Measurements from ENCODE around the gene RNF215. TPM values are rescaled to one million over a fixed set of nuclear protein-coding genes. Genes with fewer than 3 reads are reported as not detected.

RNF215 gene
- total and polyA plus RNA-seq, 2 donors (not counting 3 experiments of a cell fraction or from before 2014, with no cell fraction given), result 16.7 to 26.9 TPM

DNA sequence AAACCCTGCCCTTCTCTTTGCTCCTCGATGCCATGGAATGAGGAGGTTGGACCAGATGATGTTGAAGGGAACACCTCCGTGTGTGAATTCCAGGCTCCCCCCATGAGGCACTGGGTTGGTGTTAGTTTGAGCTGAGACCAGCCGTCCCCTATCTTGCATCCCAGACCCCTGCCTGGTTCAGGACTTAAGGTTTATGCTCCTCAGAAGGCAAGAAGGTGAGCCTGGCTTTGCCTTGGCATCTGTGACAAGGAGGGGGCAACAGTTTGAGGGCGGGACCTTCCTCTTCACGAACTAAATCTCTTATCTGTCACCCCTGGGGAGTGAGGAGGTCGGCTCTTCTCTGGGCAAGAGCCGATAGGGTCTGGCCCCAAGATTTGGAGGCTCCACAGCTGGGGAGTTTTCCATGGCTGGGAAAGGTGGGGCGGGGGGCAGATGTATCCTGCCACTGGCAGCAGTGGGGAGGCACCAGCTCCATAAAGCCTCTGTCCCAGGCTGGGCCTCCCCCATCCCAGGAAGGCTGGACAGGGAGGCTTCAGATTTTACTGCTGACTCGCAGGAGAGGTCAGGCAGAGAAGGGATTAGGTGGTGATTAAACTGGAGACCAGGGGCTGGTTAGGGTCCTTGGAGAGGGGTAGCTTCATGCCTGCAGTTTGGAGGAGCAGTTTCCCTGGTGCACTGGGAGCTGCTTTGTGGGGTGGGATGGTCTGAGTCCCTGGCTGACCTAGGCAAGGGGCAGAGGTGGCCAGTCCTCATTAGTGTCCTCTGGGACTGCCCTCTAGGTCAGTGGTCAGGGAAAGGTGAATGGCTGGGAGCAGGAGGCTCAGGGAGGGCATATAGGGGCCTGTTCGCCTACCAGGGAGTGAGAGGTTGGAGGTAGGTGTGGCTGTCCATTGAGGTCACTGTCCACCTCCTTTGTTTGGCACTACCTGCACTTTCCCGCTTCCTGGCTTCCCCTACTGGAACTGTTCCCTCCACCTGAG lies 10.7 kb upstream of the RNF215 start:
- H3K79me2 ChIP-seq (ENCODE audit: control insufficient read depth, insufficient read depth, low read length), result peaks cover 39% of the 10 kb centered on the region
- H3K9me3 ChIP-seq (replicated peaks; ENCODE audit: control insufficient read depth, insufficient read depth, low read length), result no peaks in the 10 kb centered on the region
- FAIRE-seq (peak; percentile 62), DNase-seq (ENCODE audit: low read depth, low spot score) (peak; percentile 20)
- CTCF ChIA-PET, result interaction anchor here (0.7 to 5.2 kb wide), 10 partner anchors 9 to 110 kb away, joined by 3 to 52 read pairs (median 14); partner anchors contain the start of genes MTFP1 and RNF215
- no peak for TF ChIP-seq FOS (IDR thresholded peaks at IDR 0.05; ENCODE audit: borderline replicate concordance, insufficient read depth, low read length)
- TF ChIP-seq, protein P1, sequence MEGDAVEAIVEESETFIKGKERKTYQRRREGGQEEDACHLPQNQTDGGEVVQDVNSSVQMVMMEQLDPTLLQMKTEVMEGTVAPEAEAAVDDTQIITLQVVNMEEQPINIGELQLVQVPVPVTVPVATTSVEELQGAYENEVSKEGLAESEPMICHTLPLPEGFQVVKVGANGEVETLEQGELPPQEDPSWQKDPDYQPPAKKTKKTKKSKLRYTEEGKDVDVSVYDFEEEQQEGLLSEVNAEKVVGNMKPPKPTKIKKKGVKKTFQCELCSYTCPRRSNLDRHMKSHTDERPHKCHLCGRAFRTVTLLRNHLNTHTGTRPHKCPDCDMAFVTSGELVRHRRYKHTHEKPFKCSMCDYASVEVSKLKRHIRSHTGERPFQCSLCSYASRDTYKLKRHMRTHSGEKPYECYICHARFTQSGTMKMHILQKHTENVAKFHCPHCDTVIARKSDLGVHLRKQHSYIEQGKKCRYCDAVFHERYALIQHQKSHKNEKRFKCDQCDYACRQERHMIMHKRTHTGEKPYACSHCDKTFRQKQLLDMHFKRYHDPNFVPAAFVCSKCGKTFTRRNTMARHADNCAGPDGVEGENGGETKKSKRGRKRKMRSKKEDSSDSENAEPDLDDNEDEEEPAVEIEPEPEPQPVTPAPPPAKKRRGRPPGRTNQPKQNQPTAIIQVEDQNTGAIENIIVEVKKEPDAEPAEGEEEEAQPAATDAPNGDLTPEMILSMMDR (IDR thresholded peaks at IDR 0.05; ENCODE audit: extremely low read depth in 1 of 2, insufficient read depth in 1 of 2, low read depth in 1 of 2, low read length in 2 of 2), result no peak
- H3K36me3 ChIP-seq (ENCODE audit: control insufficient read depth in 2 of 2, extremely low read depth in 1 of 2, insufficient read depth in 2 of 2, low read length in 2 of 2), result peaks cover 0 to 7% of the 10 kb centered on the region in 2 experiments
- intact Hi-C loops (cut with micrococcal nuclease) (loop anchor here (1.0 kb wide), 2 partner anchors 22 to 28 kb away; no protein-coding TSS in a partner anchor), dilution Hi-C loops (cut with MboI; ENCODE audit: extremely low pct_ligation_motif_present, low sequenced_read_pairs) (no loop called here)
- H3K27me3 ChIP-seq (ENCODE audit: control insufficient read depth in 2 of 2, insufficient read depth in 2 of 2, low read length in 2 of 2), result no peaks in the 10 kb centered on the region
- POLR2A ChIA-PET, result interaction anchor here (1.0 to 1.8 kb wide), 4 partner anchors 11 to 29 kb away, joined by 4 to 5 read pairs (median 5); no protein-coding TSS in a partner anchor
- H3K27ac ChIP-seq (ENCODE audit: insufficient read depth, low read depth, low read length), result no peak overlapping the region
- peak overlapping the region; percentile 25 for H3K9ac ChIP-seq (replicated peaks; ENCODE audit: extremely low read depth, insufficient read depth, low read length)
- H3K9me1 ChIP-seq (replicated peaks; ENCODE audit: control insufficient read depth, extremely low read depth, insufficient read depth, low read length), result no peaks in the 10 kb centered on the region
- H2AFZ ChIP-seq (ENCODE audit: low read depth, low read length), result no peak overlapping the region
- BruUV-seq (replicated peaks), result no TSS peak
- peak overlapping the region; percentile 61 to 86 (median 79) for H3K4me3 ChIP-seq (replicated peaks in 1 of 3; ENCODE audit: insufficient read depth in 1 of 3, low read depth in 1 of 3, low read length in 3 of 3)
- no peaks in the 10 kb centered on the region for H4K20me1 ChIP-seq (replicated peaks; ENCODE audit: control insufficient read depth, extremely low read depth, insufficient read depth, low read length)
- H3K4me1 ChIP-seq (ENCODE audit: control insufficient read depth, extremely low read depth, insufficient read depth, low read length), result peaks cover 16% of the 10 kb centered on the region
- peak overlapping the region; percentile 81 for H3K4me2 ChIP-seq (ENCODE audit: insufficient read depth, low read length)
